PC-3 (cell line): Measurements from ENCODE around the gene UBAP2L.

Source experiments
- EZH2 ChIP-seq: fragments of 300-600 bp; sonication (generic); IDR thresholded peaks from one replicate; pipeline ENCODE4 v1.6.1; 2017; ENCODE audit warnings: antibody characterized with exemption, mild to moderate bottlenecking, low read length; ENCODE audit not compliant: unreplicated experiment
- EZH2phosphoT487 ChIP-seq: fragments of 300-600 bp; sonication (generic); IDR thresholded peaks from 2 replicates; pipeline ENCODE4 v1.6.1; 2018; ENCODE audit warnings: mild to moderate bottlenecking, antibody characterized with exemption, low read length, borderline replicate concordance
- TF ChIP-seq, protein P1 (sequence below): fragments of 300-600 bp; sonication (generic); conservative IDR thresholded peaks from 2 replicates; pipeline ENCODE4 v1.5.1; 2017; ENCODE audit warnings: antibody characterized with exemption, low read depth, mild to moderate bottlenecking, low read length

GRCh38 chr1:154207262-154207661, 13.5 kb upstream of the UBAP2L start:
- TF ChIP-seq, protein P1, sequence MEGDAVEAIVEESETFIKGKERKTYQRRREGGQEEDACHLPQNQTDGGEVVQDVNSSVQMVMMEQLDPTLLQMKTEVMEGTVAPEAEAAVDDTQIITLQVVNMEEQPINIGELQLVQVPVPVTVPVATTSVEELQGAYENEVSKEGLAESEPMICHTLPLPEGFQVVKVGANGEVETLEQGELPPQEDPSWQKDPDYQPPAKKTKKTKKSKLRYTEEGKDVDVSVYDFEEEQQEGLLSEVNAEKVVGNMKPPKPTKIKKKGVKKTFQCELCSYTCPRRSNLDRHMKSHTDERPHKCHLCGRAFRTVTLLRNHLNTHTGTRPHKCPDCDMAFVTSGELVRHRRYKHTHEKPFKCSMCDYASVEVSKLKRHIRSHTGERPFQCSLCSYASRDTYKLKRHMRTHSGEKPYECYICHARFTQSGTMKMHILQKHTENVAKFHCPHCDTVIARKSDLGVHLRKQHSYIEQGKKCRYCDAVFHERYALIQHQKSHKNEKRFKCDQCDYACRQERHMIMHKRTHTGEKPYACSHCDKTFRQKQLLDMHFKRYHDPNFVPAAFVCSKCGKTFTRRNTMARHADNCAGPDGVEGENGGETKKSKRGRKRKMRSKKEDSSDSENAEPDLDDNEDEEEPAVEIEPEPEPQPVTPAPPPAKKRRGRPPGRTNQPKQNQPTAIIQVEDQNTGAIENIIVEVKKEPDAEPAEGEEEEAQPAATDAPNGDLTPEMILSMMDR = no peak
- no peak for TF ChIP-seq EZH2
- no peak for TF ChIP-seq EZH2phosphoT487
